IPS-11a (cell line): ENCODE data around the gene ZNF154.

ENCODE experiments used
- H3K4me3 ChIP-seq: one replicate; pipeline ENCODE4 v1.5.1; 2013; ENCODE audit warnings: low read depth, low read length, control low read depth

The ZNF154 gene

GRCh38 chr19:57682226-57682766 lies 26.7 kb downstream of the ZNF154 start:
- peak overlapping the region; percentile 98 for H3K4me3 ChIP-seq

DNA sequence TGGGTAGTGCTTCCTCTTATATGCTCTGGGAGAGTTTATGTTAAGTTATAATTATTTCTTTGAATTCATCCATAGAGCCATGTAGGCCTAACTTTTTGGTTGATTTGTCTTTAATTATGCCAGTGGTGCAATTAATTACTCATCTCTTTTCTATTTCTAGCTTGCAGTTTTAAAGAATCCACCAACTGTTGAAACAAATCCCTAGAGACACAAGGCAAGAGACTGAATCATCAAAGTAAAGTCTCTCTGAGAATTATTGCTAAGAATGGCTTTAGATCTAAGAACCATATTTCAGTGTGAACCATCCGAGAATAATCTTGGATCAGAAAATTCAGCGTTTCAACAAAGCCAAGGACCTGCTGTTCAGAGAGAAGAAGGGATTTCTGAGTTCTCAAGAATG lies 33.1 kb downstream of the ZNF154 start:
- H3K4me3 ChIP-seq, result no peak overlapping the region

GRCh38 chr19:57672466-57672865 lies 36.5 kb downstream of the ZNF154 start:
- H3K4me3 ChIP-seq, result no peak overlapping the region

DNA sequence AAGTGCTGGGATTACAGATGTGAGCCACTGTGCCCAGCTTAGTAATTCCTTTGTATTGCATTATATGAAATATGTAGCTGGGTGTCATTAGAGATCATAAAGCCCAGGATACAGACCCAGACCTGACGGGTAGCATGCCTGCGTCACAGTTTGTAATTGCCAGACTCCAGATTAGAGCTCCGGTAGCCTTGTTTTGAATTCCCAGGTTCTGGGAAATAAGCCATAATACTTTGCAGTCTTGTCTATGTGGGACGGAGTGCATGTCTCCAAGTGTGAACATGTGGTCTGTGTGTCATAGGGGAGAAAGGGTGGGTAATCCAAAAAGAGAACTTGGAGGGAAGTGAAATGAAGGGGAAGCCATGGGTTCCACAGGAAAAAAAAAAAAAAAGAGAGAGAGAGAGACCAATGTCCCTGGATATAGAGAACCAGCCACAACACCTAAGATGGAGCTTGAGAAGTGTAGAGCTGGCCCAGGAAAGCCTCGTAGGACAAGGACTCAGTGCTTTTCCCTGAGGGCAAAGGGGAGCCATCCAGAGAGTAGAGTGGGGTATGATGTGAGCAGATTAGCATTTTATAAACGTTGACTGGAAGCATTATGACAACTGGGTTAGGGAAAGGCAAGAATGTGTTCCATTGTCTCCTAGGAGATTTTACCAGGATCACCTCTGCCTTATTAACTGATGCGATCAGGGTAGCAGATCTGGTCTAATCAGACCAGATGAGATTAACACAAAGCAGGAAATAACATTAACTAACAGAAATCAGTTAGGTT lies 37.7 kb downstream of the ZNF154 start:
- no peak overlapping the region for H3K4me3 ChIP-seq

DNA sequence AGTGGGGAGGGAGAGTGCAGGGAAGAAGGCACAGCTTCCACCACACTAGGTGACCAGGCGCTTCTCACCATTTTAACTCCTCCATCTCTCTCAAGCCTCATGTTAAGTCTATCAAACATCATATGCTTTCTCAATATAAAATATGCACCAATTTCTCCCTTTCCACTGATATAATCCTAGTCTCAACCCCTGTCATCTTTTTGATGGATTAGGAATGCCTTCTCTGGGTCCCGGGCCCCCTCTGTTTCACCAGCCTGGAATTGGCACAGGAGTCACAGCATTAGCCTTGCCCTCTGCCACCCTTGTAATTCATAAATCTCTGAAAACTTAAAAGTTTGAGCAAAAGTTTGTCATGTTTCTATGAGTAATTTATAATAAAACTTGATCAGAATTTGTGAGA lies 40.4 kb downstream of the ZNF154 start, which contains the start of gene ZSCAN4:
TSS of gene ZSCAN4 (plus strand) at position 301 of the 400 bp plus-strand sequence. CDS start 7,211 bp downstream, outside the sequence.
- H3K4me3 ChIP-seq, result no peak within 1 kb of the TSS

DNA sequence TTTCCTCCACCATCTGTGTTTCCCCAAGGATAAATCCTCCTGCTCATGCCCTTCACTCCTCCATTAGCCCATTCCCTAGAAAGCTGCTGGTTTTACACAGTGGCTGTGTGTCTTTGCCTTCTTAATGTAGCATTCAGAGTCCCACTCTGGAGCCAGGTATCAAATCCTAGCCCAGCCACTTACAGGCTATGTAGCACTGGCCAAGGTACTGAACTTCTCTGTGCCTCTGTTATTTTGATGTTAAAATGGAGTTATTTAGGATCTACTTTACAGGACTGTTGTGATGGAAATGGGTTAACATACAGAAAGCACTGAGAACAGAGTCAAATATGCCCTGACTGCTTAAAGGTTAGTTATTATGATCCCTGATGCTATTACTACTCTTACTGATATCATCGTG lies 41.8 kb downstream of the ZNF154 start:
- no peak overlapping the region for H3K4me3 ChIP-seq

- H3K4me3 ChIP-seq, result no peak overlapping the region
These were observed 43.7 kb downstream of the ZNF154 start for GRCh38 chr19:57665261-57665806.

DNA sequence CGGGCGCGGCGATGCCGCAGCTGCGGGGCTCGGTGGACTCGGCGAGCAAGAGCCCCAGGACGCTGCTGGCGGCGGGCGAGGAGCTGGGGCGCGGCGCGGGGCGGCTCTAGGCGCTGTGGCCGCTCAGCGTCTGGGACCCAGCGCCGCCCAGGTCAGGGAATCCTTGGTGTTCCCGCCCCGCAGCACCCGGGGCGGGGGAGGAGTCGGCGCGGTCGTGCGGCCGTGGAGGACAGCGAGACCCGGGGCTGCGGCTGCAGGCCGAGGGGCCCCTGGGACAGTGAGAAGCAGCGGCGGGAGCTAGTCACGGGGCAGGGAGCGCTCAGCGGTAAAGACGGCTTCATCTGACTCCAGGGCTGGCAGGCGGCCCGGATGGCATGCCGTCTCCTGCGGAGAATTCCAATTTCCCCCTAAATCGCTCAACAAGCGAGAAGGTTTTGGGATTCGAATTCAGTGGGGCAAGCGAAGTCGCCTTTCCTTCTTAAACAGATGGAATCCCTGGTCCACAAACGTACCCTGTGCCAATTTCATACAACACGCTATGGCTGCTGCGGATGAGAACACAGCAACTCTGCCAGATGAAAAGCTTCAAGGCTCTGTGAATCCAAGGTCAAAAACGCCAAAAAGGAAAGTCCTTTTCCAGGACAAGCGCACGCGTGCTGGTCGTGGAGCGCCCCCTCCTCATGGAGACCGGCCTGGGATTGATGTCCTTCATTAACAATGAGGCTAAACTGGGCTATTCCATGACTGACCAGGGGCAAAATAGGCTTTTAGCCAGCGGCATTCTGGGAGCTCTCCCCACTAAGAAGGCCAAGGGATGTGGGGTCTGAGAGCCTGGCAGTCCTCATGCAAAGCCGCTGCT lies 44.5 kb downstream of the ZNF154 start:
- peak overlapping the region; percentile 28 for H3K4me3 ChIP-seq

- no peak overlapping the region for H3K4me3 ChIP-seq
These were observed 52.7 kb downstream of the ZNF154 start for GRCh38 chr19:57656346-57656745.

GRCh38 chr19:57655443-57655842 lies 53.6 kb downstream of the ZNF154 start:
- H3K4me3 ChIP-seq, result no peak overlapping the region

GRCh38 chr19:57653689-57654088 lies 55.3 kb downstream of the ZNF154 start:
- H3K4me3 ChIP-seq, result no peak overlapping the region

GRCh38 chr19:57651654-57651996 lies 57.4 kb downstream of the ZNF154 start:
- no peak overlapping the region for H3K4me3 ChIP-seq

DNA sequence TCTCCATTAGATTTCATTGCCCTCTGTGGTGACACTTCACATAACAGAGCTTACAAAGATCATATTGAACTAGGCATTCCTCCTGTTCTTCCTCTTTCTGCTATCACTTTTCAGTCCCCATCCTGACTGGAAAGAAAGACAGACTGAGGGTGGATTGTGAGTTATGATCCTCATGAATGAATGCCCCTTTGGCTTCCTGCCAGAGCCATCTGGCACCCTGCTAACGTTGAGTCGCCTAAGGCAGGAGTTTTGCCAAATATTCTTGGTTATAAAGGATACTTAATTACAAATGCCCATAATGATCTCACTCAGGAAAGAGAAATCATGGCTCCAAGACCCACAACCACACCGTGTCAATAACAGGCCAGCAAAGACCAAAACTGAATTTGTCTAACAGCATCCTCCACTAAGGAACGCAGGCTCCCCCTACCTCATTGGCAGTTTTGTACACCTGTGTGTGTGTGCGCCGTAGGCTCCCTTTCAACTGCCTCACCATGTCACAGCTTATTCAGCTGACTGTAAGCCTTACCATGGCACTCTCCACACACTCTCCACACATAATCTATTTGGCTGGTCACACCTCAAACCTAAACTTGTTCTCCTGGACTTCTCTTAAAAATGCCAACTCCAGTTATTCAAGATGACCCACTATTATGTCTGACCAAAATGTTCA lies 60.5 kb downstream of the ZNF154 start:
- H3K4me3 ChIP-seq, result no peak overlapping the region
